Ectodermal cell (in vitro differentiated cells): ENCODE results near the gene RPS4Y1.

ENCODE experiments used
- H3K27ac ChIP-seq: 2 replicates; pipeline ENCODE4 v1.7.0; 2013; ENCODE audit warnings: mild to moderate bottlenecking, low read depth, low read length; ENCODE audit not compliant: insufficient read depth, poor library complexity, severe bottlenecking
- H3K27me3 ChIP-seq: 2 replicates; pipeline ENCODE4 v1.7.0; 2013; ENCODE audit warnings: mild to moderate bottlenecking, low read length; ENCODE audit not compliant: insufficient read depth, control insufficient read depth, poor library complexity, severe bottlenecking
- H3K36me3 ChIP-seq: one replicate; pipeline ENCODE4 v1.7.0; 2013; ENCODE audit warnings: low read length; ENCODE audit not compliant: control insufficient read depth, insufficient read depth
- H3K4me1 ChIP-seq: one replicate; pipeline ENCODE4 v1.7.0; 2013; ENCODE audit warnings: low read length; ENCODE audit not compliant: control insufficient read depth, insufficient read depth
- H3K4me3 ChIP-seq: 2 replicates; pipeline ENCODE4 v1.7.0; 2013; ENCODE audit warnings: low read depth, low read length, control low read depth; ENCODE audit not compliant: insufficient read depth
- H3K9me3 ChIP-seq: 2 replicates; pipeline ENCODE4 v1.7.0; 2013; ENCODE audit warnings: mild to moderate bottlenecking, low read length, moderate library complexity; ENCODE audit not compliant: control insufficient read depth
- WGBS, 2 experiments: methylation state at CpG; one replicate each; pipeline ENCODE4 v1.1.7; 2013; ENCODE audit warnings: missing lambda C conversion rate in 2 of 2; 5-methylcytosine and 5-hydroxymethylcytosine counted together

Gene RPS4Y1

GRCh38 chrY:2846791-2847190, 5.4 kb downstream of the RPS4Y1 start:
- no peak overlapping the region for H3K27ac ChIP-seq
- H3K36me3 ChIP-seq: peaks cover 22% of the 10 kb centered on the region
- H3K27me3 ChIP-seq: no peaks in the 10 kb centered on the region
- no peaks in the 10 kb centered on the region for H3K4me1 ChIP-seq
- H3K4me3 ChIP-seq: no peak overlapping the region
- H3K9me3 ChIP-seq: no peaks in the 10 kb centered on the region
- 96 to 98% methylated on average over 4 of the region's 4 CpGs for WGBS, 2 experiments

- no peak overlapping the region for H3K27ac ChIP-seq
- 98 to 100% methylated on average over 2 of the region's 2 CpGs for WGBS, 2 experiments
- no peaks in the 10 kb centered on the region for H3K27me3 ChIP-seq
- no peak overlapping the region for H3K4me3 ChIP-seq
- H3K36me3 ChIP-seq: peaks cover 21% of the 10 kb centered on the region
- H3K4me1 ChIP-seq: no peaks in the 10 kb centered on the region
- no peaks in the 10 kb centered on the region for H3K9me3 ChIP-seq
Measured at GRCh38 chrY:2848384-2848783, 7.0 kb downstream of the RPS4Y1 start.

GRCh38 chrY:2849368-2849767, 8.0 kb downstream of the RPS4Y1 start:
- no peaks in the 10 kb centered on the region for H3K9me3 ChIP-seq
- no peaks in the 10 kb centered on the region for H3K4me1 ChIP-seq
- no peaks in the 10 kb centered on the region for H3K27me3 ChIP-seq
- peaks cover 17% of the 10 kb centered on the region for H3K36me3 ChIP-seq
- no peak overlapping the region for H3K27ac ChIP-seq
- 71 to 79% methylated on average over 1 of the region's 1 CpG for WGBS, 2 experiments
- no peak overlapping the region for H3K4me3 ChIP-seq

- no peaks in the 10 kb centered on the region for H3K27me3 ChIP-seq
- no peak overlapping the region for H3K4me3 ChIP-seq
- 98% methylated on average over 6 of the region's 6 CpGs for WGBS, 2 experiments
- peaks cover 9% of the 10 kb centered on the region for H3K36me3 ChIP-seq
- no peak overlapping the region for H3K27ac ChIP-seq
- H3K9me3 ChIP-seq: no peaks in the 10 kb centered on the region
- H3K4me1 ChIP-seq: no peaks in the 10 kb centered on the region
Measured at GRCh38 chrY:2854145-2854774, 12.9 kb downstream of the RPS4Y1 start.

DNA sequence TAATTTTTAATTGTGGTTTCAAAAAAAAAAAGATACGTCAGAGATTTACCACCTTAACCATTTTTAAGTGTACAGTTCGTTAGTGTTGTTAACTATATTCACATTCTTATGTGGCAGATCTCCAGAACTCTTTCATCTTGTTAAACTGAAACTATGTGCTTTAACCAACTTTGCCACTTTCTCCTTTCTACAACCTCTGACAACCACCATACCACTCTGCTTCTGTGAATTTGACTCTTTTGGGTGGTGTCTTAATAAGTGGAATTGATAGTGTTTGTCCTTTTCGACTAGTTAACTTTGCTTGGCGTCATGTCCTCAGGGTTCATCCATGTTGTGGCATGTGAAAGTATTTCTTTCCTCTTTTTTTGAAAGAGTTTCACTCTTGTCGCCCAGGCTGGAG, 15.7 kb downstream of the RPS4Y1 start:
- H3K4me3 ChIP-seq: no peak overlapping the region
- no peaks in the 10 kb centered on the region for H3K27me3 ChIP-seq
- 85 to 94% methylated on average over 5 of the region's 5 CpGs for WGBS, 2 experiments
- peaks cover 10% of the 10 kb centered on the region for H3K36me3 ChIP-seq
- no peaks in the 10 kb centered on the region for H3K4me1 ChIP-seq
- H3K9me3 ChIP-seq: no peaks in the 10 kb centered on the region
- H3K27ac ChIP-seq: no peak overlapping the region

- WGBS, 2 experiments: 86 to 98% methylated on average over 3 of the region's 4 CpGs
- Histone ChIP-seq H3K27me3 (no peaks in the 10 kb centered on the region), H3K4me3 (no peak overlapping the region), H3K27ac (no peak overlapping the region), H3K9me3 (no peaks in the 10 kb centered on the region), H3K36me3 (peaks cover 10% of the 10 kb centered on the region), H3K4me1 (no peaks in the 10 kb centered on the region)
Measured at GRCh38 chrY:2857686-2858085, 16.3 kb downstream of the RPS4Y1 start.

- 80 to 98% methylated on average over 1 to 4 of the region's 4 CpGs for WGBS, 2 experiments
- Histone ChIP-seq H3K27ac (no peak overlapping the region), H3K36me3 (peaks cover 10% of the 10 kb centered on the region), H3K4me1 (no peaks in the 10 kb centered on the region), H3K4me3 (no peak overlapping the region), H3K27me3 (no peaks in the 10 kb centered on the region), H3K9me3 (no peaks in the 10 kb centered on the region)
Measured at GRCh38 chrY:2859782-2860181, 18.4 kb downstream of the RPS4Y1 start.

DNA sequence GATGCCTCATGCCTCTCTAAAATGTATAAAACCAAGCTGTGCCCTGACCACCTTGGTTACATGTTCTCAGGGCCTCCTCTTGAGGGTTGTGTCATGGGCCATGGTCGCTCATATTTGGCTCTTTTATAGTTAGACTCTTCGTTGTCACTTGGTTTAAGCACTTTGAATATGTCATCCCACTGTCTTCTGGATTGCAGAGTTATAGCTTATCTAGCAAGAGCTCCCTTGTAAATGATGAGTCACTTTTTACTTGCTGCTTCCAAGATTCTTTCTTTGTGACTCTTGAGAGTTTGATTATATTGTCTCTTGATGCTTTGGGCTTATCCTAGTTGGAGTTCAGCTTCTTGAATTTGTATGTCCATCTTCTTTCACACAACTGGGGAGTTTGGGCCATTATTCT, 19.1 kb downstream of the RPS4Y1 start:
- WGBS, 2 experiments: 91 to 95% methylated on average over 2 of the region's 2 CpGs
- peaks cover 10% of the 10 kb centered on the region for H3K36me3 ChIP-seq
- no peaks in the 10 kb centered on the region for H3K27me3 ChIP-seq
- no peaks in the 10 kb centered on the region for H3K9me3 ChIP-seq
- H3K4me1 ChIP-seq: no peaks in the 10 kb centered on the region
- H3K4me3 ChIP-seq: no peak overlapping the region
- no peak overlapping the region for H3K27ac ChIP-seq

- H3K27ac ChIP-seq: no peak overlapping the region
- H3K36me3 ChIP-seq: peaks cover 5% of the 10 kb centered on the region
- H3K9me3 ChIP-seq: no peaks in the 10 kb centered on the region
- H3K4me3 ChIP-seq: no peak overlapping the region
- H3K4me1 ChIP-seq: no peaks in the 10 kb centered on the region
- no peaks in the 10 kb centered on the region for H3K27me3 ChIP-seq
- WGBS, 2 experiments: 88 to 92% methylated on average over 1 to 2 of the region's 2 CpGs
Measured at GRCh38 chrY:2866581-2866980, 25.2 kb downstream of the RPS4Y1 start.

DNA sequence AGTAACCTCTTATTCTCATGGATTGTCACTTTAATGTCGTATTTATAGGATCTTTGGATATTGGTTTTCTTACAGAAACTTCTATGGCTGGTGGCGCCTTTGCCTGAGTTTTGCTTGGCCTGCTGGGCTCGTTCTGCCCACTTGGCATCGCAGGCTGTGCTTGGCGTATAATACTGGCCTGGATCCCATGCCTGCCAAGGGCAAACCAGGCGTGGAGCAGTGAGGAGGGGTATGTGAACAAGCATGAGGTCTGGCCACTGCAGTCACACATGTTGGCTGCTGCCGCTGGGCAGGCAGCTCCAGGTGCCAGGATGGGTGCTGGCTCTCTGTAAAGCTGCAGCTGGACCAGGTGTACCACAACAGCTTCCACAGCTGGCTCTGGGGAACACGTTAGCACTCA, 26.1 kb downstream of the RPS4Y1 start:
- Histone ChIP-seq H3K27ac (no peak overlapping the region), H3K9me3 (no peaks in the 10 kb centered on the region), H3K4me3 (no peak overlapping the region), H3K27me3 (no peaks in the 10 kb centered on the region), H3K36me3 (peaks cover 5% of the 10 kb centered on the region), H3K4me1 (no peaks in the 10 kb centered on the region)
- WGBS, 2 experiments: 96 to 97% methylated on average over 8 of the region's 8 CpGs
